ENCODE results near the gene GPRC5A. TPM values are rescaled to one million over a fixed set of nuclear protein-coding genes. Genes with fewer than 3 reads are reported as not detected.

The GPRC5A gene
- total and polyA plus RNA-seq, 2 of the 13 experiments (the other 11 are each of a cell fraction or from before 2014, with no cell fraction given) = 0.27 to 3.0 TPM

GRCh38 chr12:12872139-12872933 lies 19.0 kb upstream of the GPRC5A start (continued):
- no peak for TF ChIP-seq NFKB2 (CRISPR knock-in tag; IDR thresholded peaks at IDR 0.05; ENCODE audit: borderline replicate concordance)
- no peak for TF ChIP-seq ZNF772 (CRISPR knock-in tag; IDR thresholded peaks at IDR 0.05)
- TF ChIP-seq ZNF567 (CRISPR knock-in tag; IDR thresholded peaks at IDR 0.05; ENCODE audit: borderline replicate concordance) = no peak
- no peak for TF ChIP-seq ZNF556 (CRISPR knock-in tag; IDR thresholded peaks at IDR 0.05; ENCODE audit: borderline replicate concordance)
- TF ChIP-seq ETV5 (CRISPR knock-in tag; IDR thresholded peaks at IDR 0.05; ENCODE audit: borderline replicate concordance) = peak; percentile 42; the same call in 1 of the 2 replicates
- TF ChIP-seq NFIB (CRISPR knock-in tag; IDR thresholded peaks at IDR 0.05; ENCODE audit: borderline replicate concordance) = no peak
- TF ChIP-seq ZNF235 (CRISPR knock-in tag; IDR thresholded peaks at IDR 0.05; ENCODE audit: borderline replicate concordance) = no peak
- TF ChIP-seq ZNF891 (CRISPR knock-in tag; IDR thresholded peaks at IDR 0.05) = no peak
- TF ChIP-seq, protein P1, sequence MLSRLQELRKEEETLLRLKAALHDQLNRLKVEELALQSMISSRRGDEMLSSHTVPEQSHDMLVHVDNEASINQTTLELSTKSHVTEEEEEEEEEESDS (CRISPR knock-in tag; IDR thresholded peaks at IDR 0.05; ENCODE audit: borderline replicate concordance) = no peak
- no peak for TF ChIP-seq ZNF629 (CRISPR knock-in tag; conservative IDR thresholded peaks at IDR 0.05)
- TF ChIP-seq ZBTB7B (CRISPR knock-in tag; IDR thresholded peaks at IDR 0.05) = peak; percentile 22; the same call in 1 of the 2 replicates
- TF ChIP-seq ZNF224 (CRISPR knock-in tag; IDR thresholded peaks at IDR 0.05) = no peak
- no peak for TF ChIP-seq HMGA1 (CRISPR knock-in tag; conservative IDR thresholded peaks at IDR 0.05)
- TF ChIP-seq PCBP1 (IDR thresholded peaks at IDR 0.05; ENCODE audit: borderline replicate concordance, low read depth, low read length) = no peak
- TF ChIP-seq JDP2 (CRISPR knock-in tag; IDR thresholded peaks at IDR 0.05; ENCODE audit: borderline replicate concordance) = no peak
- TF ChIP-seq KDM6A (CRISPR knock-in tag; IDR thresholded peaks at IDR 0.05; ENCODE audit: low read depth) = no peak
- no peak for TF ChIP-seq PPARG (CRISPR knock-in tag; conservative IDR thresholded peaks at IDR 0.05)
- TF ChIP-seq CEBPB (IDR thresholded peaks at IDR 0.05; ENCODE audit: borderline replicate concordance, low read depth, low read length) = no peak
